Neural progenitor cell (in vitro differentiated cells): Measurements from ENCODE around the gene TPT1. TPM values are rescaled to one million over a fixed set of nuclear protein-coding genes. Genes with fewer than 3 reads are reported as not detected.

Experiments
- DNase-seq: peaks from one replicate; pipeline ENCODE4 v3.0.0-alpha.2; 2016; ENCODE audit warnings: low spot score
- H2AFZ ChIP-seq: fragments of 200-600 bp; sonication (generic); replicated peaks from 2 replicates; pipeline ENCODE4 v1.6.1; 2016; ENCODE audit warnings: antibody characterized with exemption
- H3F3A ChIP-seq: fragments of 200-600 bp; sonication (generic); 2 replicates; pipeline ENCODE4 v1.6.1; 2016; ENCODE audit warnings: antibody characterized with exemption, low read depth
- H3K27ac ChIP-seq: fragments of 200-600 bp; sonication (generic); 2 replicates; pipeline ENCODE4 v1.5.1; 2016; ENCODE audit warnings: mild to moderate bottlenecking
- H3K27me3 ChIP-seq: fragments of 200-600 bp; sonication (generic); 2 replicates; pipeline ENCODE4 v1.6.1; 2016; ENCODE audit warnings: mild to moderate bottlenecking, moderate library complexity
- H3K36me3 ChIP-seq: fragments of 200-600 bp; sonication (generic); 2 replicates; pipeline ENCODE4 v1.5.1; 2016
- H3K4me1 ChIP-seq: fragments of 200-600 bp; sonication (generic); 2 replicates; pipeline ENCODE4 v1.6.1; 2016; ENCODE audit warnings: mixed run types
- H3K4me2 ChIP-seq: fragments of 200-600 bp; sonication (generic); 2 replicates; pipeline ENCODE4 v1.6.1; 2016
- H3K4me3 ChIP-seq: fragments of 200-600 bp; sonication (generic); 2 replicates; pipeline ENCODE4 v1.5.1; 2016
- H3K79me2 ChIP-seq: fragments of 200-600 bp; sonication (generic); 2 replicates; pipeline ENCODE4 v1.6.1; 2016; ENCODE audit warnings: low read depth
- H3K9ac ChIP-seq: fragments of 200-600 bp; sonication (generic); 2 replicates; pipeline ENCODE4 v1.6.1; 2016
- H3K9me3 ChIP-seq: fragments of 200-600 bp; sonication (generic); 2 replicates; pipeline ENCODE4 v1.5.1; 2016; ENCODE audit warnings: low read depth
- H4K20me1 ChIP-seq: fragments of 200-600 bp; sonication (generic); 2 replicates; pipeline ENCODE4 v1.6.1; 2016; ENCODE audit warnings: low read depth
- H3K27ac Mint-ChIP-seq: 3 replicates; pipeline ENCODE4 v1.8.0; 2021; ENCODE audit warnings: mixed read lengths
- H3K27me3 Mint-ChIP-seq: 2 replicates; pipeline ENCODE4 v1.8.0; 2022; ENCODE audit warnings: low read depth, mild to moderate bottlenecking, inconsistent platforms, moderate library complexity, mixed read lengths; ENCODE audit not compliant: insufficient read depth
- H3K36me3 Mint-ChIP-seq: 3 replicates; pipeline ENCODE4 v1.8.0; 2021; ENCODE audit warnings: mixed read lengths
- H3K4me1 Mint-ChIP-seq: 3 replicates; pipeline ENCODE4 v1.8.0; 2021; ENCODE audit warnings: mixed read lengths
- H3K4me3 Mint-ChIP-seq: 3 replicates; pipeline ENCODE4 v1.8.0; 2021; ENCODE audit warnings: mild to moderate bottlenecking, moderate library complexity, mixed read lengths
- H3K9me3 Mint-ChIP-seq: 3 replicates; pipeline ENCODE4 v1.8.0; 2020; ENCODE audit warnings: mixed read lengths
- CTCF ChIP-seq: fragments of 200-600 bp; sonication (generic); IDR thresholded peaks from 2 replicates; pipeline ENCODE4 v1.5.1; 2017; ENCODE audit warnings: antibody characterized with exemption, mild to moderate bottlenecking
- EZH2 ChIP-seq: fragments of 200-600 bp; sonication (generic); IDR thresholded peaks from 2 replicates; pipeline ENCODE4 v1.6.1; 2017; ENCODE audit warnings: antibody characterized with exemption, mild to moderate bottlenecking, moderate library complexity
- EZH2phosphoT487 ChIP-seq: fragments of 200-600 bp; sonication (generic); IDR thresholded peaks from 2 replicates; pipeline ENCODE4 v1.6.1; 2017; ENCODE audit warnings: antibody characterized with exemption
- total RNA-seq: library from RNA; depleted of rRNA; stranded (reverse); fragments of >200 nt; gene quantifications from 2 replicates; pipeline ENCODE4 v1.2.3, GENCODE V29; 2015; ENCODE audit warnings: low replicate concordance

The TPT1 gene
- total RNA-seq, 1 donor from 2014 or later, result 4,951 TPM

- H3K4me3 Mint-ChIP-seq, result no peak overlapping the region
- no peak overlapping the region for H3K27ac Mint-ChIP-seq
- H3K27me3 Mint-ChIP-seq, result peaks cover 7% of the 10 kb centered on the region
- H3K79me2 ChIP-seq, result no peaks in the 10 kb centered on the region
- no peak overlapping the region for H2AFZ ChIP-seq
- no peaks in the 10 kb centered on the region for H4K20me1 ChIP-seq
- H3K4me2 ChIP-seq, result no peak overlapping the region
- no peaks in the 10 kb centered on the region for H3K36me3 ChIP-seq
- no peak overlapping the region for H3K9ac ChIP-seq
- H3K27me3 ChIP-seq, result no peaks in the 10 kb centered on the region
- no peak overlapping the region for H3K27ac ChIP-seq
- DNase-seq, result no peak
- no peak overlapping the region for H3K4me3 ChIP-seq
- H3F3A ChIP-seq, result peaks cover 19% of the 10 kb centered on the region
- TF ChIP-seq EZH2 (no peak), EZH2phosphoT487 (no peak), CTCF (no peak)
- H3K4me1 Mint-ChIP-seq, result peaks cover 25% of the 10 kb centered on the region
- H3K9me3 ChIP-seq, result no peaks in the 10 kb centered on the region
- H3K36me3 Mint-ChIP-seq, result no peaks in the 10 kb centered on the region
- peaks cover 11% of the 10 kb centered on the region for H3K4me1 ChIP-seq
- no peaks in the 10 kb centered on the region for H3K9me3 Mint-ChIP-seq
These were observed 34.0 kb downstream of the TPT1 start for GRCh38 chr13:45306966-45307365.

GRCh38 chr13:45305079-45305478 lies 35.9 kb downstream of the TPT1 start:
- Histone ChIP-seq H3K9ac (no peak overlapping the region), H3K36me3 (no peaks in the 10 kb centered on the region), H3K4me3 (no peak overlapping the region), H3K27me3 (no peaks in the 10 kb centered on the region), H3K79me2 (no peaks in the 10 kb centered on the region), H4K20me1 (no peaks in the 10 kb centered on the region), H3K9me3 (no peaks in the 10 kb centered on the region), H2AFZ (no peak overlapping the region), H3K4me1 (peaks cover 4% of the 10 kb centered on the region), H3F3A (peaks cover under 1% of the 10 kb centered on the region), H3K4me2 (no peak overlapping the region), H3K27ac (no peak overlapping the region)
- DNase-seq, result no peak
- Mint-ChIP-seq H3K4me1 (peaks cover 12% of the 10 kb centered on the region), H3K27ac (peak overlapping the region; percentile 63), H3K27me3 (peaks cover 6% of the 10 kb centered on the region), H3K36me3 (no peaks in the 10 kb centered on the region), H3K4me3 (no peak overlapping the region), H3K9me3 (no peaks in the 10 kb centered on the region)
- TF ChIP-seq CTCF (no peak), EZH2phosphoT487 (no peak), EZH2 (no peak)

GRCh38 chr13:45303866-45304265 lies 37.1 kb downstream of the TPT1 start:
- no peak overlapping the region for H3K27ac ChIP-seq
- H3K9ac ChIP-seq, result no peak overlapping the region
- no peak overlapping the region for H3K27ac Mint-ChIP-seq
- no peaks in the 10 kb centered on the region for H4K20me1 ChIP-seq
- TF ChIP-seq EZH2phosphoT487 (no peak), EZH2 (no peak), CTCF (no peak)
- H3F3A ChIP-seq, result no peaks in the 10 kb centered on the region
- no peak overlapping the region for H3K4me3 ChIP-seq
- no peaks in the 10 kb centered on the region for H3K4me1 ChIP-seq
- DNase-seq, result no peak
- no peaks in the 10 kb centered on the region for H3K27me3 ChIP-seq
- H3K4me3 Mint-ChIP-seq, result no peak overlapping the region
- peaks cover 6% of the 10 kb centered on the region for H3K27me3 Mint-ChIP-seq
- H3K79me2 ChIP-seq, result no peaks in the 10 kb centered on the region
- no peak overlapping the region for H2AFZ ChIP-seq
- H3K4me1 Mint-ChIP-seq, result peaks cover 6% of the 10 kb centered on the region
- H3K36me3 ChIP-seq, result no peaks in the 10 kb centered on the region
- H3K36me3 Mint-ChIP-seq, result no peaks in the 10 kb centered on the region
- no peaks in the 10 kb centered on the region for H3K9me3 ChIP-seq
- no peaks in the 10 kb centered on the region for H3K9me3 Mint-ChIP-seq
- no peak overlapping the region for H3K4me2 ChIP-seq
